Erythroblast (primary cell): ENCODE measurements around the gene HPX.

Experiments used
- DNase-seq, 2 experiments: peaks; one replicate each; lab custom pipeline; 2025; lab: John Stamatoyannopoulos, UW
- GATA1 ChIP-seq: IDR thresholded peaks from 2 replicates; pipeline ENCODE4 v1.6.1; 2011; ENCODE audit warnings: low read depth, mild to moderate bottlenecking, control low read depth, low read length, moderate library complexity
- POLR2A ChIP-seq: IDR thresholded peaks from 2 replicates; pipeline ENCODE4 v1.6.1; 2011; ENCODE audit warnings: mild to moderate bottlenecking, low read length

HPX gene

GRCh38 chr11:6417907-6418556 is 22.8 kb downstream of the HPX start:
- TF ChIP-seq GATA1: no peak
- no peak for TF ChIP-seq POLR2A
- DNase-seq: no peak

- TF ChIP-seq POLR2A (no peak), GATA1 (no peak)
- no peak for DNase-seq
Measured at GRCh38 chr11:6415797-6416196, 25.0 kb downstream of the HPX start.

GRCh38 chr11:6414874-6415328 is 25.9 kb downstream of the HPX start:
- no peak for TF ChIP-seq GATA1
- no peak for TF ChIP-seq POLR2A
- no peak for DNase-seq

GRCh38 chr11:6413791-6414201 is 27.0 kb downstream of the HPX start:
- TF ChIP-seq GATA1: no peak
- TF ChIP-seq POLR2A: no peak
- DNase-seq: no peak

- TF ChIP-seq GATA1: no peak
- no peak for TF ChIP-seq POLR2A
- DNase-seq: no peak
Measured at GRCh38 chr11:6411594-6412031, 29.2 kb downstream of the HPX start.

- no peak for TF ChIP-seq POLR2A
- no peak for TF ChIP-seq GATA1
- no peak for DNase-seq
Measured at GRCh38 chr11:6410695-6411430, 29.9 kb downstream of the HPX start.

- TF ChIP-seq GATA1: no peak
- TF ChIP-seq POLR2A: no peak
- no peak for DNase-seq
Measured at GRCh38 chr11:6406370-6406769, 34.4 kb downstream of the HPX start.

GRCh38 chr11:6405846-6406245 is 34.9 kb downstream of the HPX start:
- no peak for DNase-seq
- TF ChIP-seq GATA1 (no peak), POLR2A (no peak)

GRCh38 chr11:6405052-6405667 is 35.6 kb downstream of the HPX start:
- no peak for DNase-seq
- TF ChIP-seq GATA1 (no peak), POLR2A (no peak)

GRCh38 chr11:6404342-6405051 is 36.3 kb downstream of the HPX start:
- no peak for DNase-seq
- TF ChIP-seq GATA1: no peak
- no peak for TF ChIP-seq POLR2A

GRCh38 chr11:6403539-6403938 is 37.2 kb downstream of the HPX start:
- DNase-seq: no peak
- TF ChIP-seq GATA1 (no peak), POLR2A (no peak)

GRCh38 chr11:6402561-6402981 is 38.2 kb downstream of the HPX start:
- no peak for DNase-seq

GRCh38 chr11:6402061-6402470 is 38.7 kb downstream of the HPX start:
- no peak for TF ChIP-seq POLR2A
- no peak for TF ChIP-seq GATA1
- DNase-seq: no peak

More at GRCh38 chr11:6402561-6402981, 38.2 kb downstream of the HPX start:
- TF ChIP-seq GATA1 (no peak), POLR2A (no peak)

- no peak for DNase-seq
- TF ChIP-seq GATA1 (no peak), POLR2A (no peak)
Measured at GRCh38 chr11:6401464-6401863, 39.3 kb downstream of the HPX start.
